Measurements from ENCODE around the gene CDK11B. TPM values are rescaled to one million over a fixed set of nuclear protein-coding genes. Genes with fewer than 3 reads are reported as not detected.

Gene CDK11B
- total RNA-seq, 1 donor from 2014 or later: 29.7 TPM

DNA sequence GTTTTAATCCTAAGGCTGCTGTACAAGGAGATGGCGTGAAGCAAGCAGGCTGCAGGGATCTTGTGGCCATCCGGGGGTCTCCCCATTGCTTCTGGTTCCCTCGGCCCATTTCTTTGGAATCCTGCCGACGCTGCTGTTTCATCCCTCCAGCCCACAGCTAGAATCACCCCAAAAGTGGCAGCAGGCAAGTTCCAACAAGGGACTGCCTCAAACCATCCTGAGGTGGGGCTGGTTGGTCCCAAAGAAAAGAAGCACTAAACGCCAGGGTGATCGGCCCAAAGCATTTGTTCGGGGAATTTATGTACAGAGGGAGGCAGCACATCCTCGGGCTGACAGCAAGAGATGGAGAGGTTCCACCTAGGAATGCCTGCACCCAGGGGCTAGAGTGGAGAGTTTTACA lies 48.0 kb downstream of the CDK11B start:
- DNase-seq (ENCODE audit: extremely low spot score, unreplicated experiment): no peak
- Mint-ChIP-seq H3K4me1 (ENCODE audit: unreplicated experiment) (peaks cover 21% of the 10 kb centered on the region), H3K36me3 (ENCODE audit: unreplicated experiment) (peaks cover 3% of the 10 kb centered on the region), H3K27me3 (ENCODE audit: unreplicated experiment) (no peaks in the 10 kb centered on the region), H3K27ac (ENCODE audit: unreplicated experiment) (no peak overlapping the region), H3K9me3 (ENCODE audit: unreplicated experiment) (no peaks in the 10 kb centered on the region), H3K4me3 (ENCODE audit: unreplicated experiment) (no peak overlapping the region)
- TF ChIP-seq, protein P1, sequence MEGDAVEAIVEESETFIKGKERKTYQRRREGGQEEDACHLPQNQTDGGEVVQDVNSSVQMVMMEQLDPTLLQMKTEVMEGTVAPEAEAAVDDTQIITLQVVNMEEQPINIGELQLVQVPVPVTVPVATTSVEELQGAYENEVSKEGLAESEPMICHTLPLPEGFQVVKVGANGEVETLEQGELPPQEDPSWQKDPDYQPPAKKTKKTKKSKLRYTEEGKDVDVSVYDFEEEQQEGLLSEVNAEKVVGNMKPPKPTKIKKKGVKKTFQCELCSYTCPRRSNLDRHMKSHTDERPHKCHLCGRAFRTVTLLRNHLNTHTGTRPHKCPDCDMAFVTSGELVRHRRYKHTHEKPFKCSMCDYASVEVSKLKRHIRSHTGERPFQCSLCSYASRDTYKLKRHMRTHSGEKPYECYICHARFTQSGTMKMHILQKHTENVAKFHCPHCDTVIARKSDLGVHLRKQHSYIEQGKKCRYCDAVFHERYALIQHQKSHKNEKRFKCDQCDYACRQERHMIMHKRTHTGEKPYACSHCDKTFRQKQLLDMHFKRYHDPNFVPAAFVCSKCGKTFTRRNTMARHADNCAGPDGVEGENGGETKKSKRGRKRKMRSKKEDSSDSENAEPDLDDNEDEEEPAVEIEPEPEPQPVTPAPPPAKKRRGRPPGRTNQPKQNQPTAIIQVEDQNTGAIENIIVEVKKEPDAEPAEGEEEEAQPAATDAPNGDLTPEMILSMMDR (IDR thresholded peaks at IDR 0.05): no peak

- H3K27ac Mint-ChIP-seq (ENCODE audit: unreplicated experiment): no peak overlapping the region
- DNase-seq (ENCODE audit: extremely low spot score, unreplicated experiment): no peak
- H3K36me3 Mint-ChIP-seq (ENCODE audit: unreplicated experiment): peaks cover 3% of the 10 kb centered on the region
Observed at GRCh38 chr1:1609822-1610485, 48.9 kb downstream of the CDK11B start.

DNA sequence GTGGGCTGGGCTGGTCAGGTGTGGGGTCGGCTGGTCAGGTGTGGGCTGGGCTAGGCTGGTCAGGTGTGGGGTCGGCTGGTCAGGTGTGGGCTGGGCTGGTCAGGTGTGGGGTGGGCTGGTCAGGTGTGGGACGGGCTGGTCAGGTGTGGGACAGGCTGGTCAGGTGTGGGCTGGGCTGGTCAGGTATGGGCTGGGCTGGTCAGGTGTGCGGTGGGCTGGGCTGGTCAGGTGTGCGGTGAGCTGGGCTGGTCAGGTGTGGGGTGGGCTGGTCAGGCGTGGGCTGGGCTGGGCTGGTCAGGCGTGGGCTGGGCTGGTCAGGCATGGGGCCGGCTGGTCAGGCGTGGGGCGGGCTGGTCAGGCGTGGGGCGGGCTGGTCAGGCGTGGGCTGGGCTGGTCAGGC lies 52.6 kb downstream of the CDK11B start:
- H3K27me3 Mint-ChIP-seq (ENCODE audit: unreplicated experiment): no peaks in the 10 kb centered on the region
- H3K27ac Mint-ChIP-seq (ENCODE audit: unreplicated experiment): no peak overlapping the region
- no peaks in the 10 kb centered on the region for H3K9me3 Mint-ChIP-seq (ENCODE audit: unreplicated experiment)
- H3K36me3 Mint-ChIP-seq (ENCODE audit: unreplicated experiment): no peaks in the 10 kb centered on the region
- DNase-seq (ENCODE audit: extremely low spot score, unreplicated experiment): no peak
- TF ChIP-seq, protein P1 (IDR thresholded peaks at IDR 0.05): no peak
- H3K4me1 Mint-ChIP-seq (ENCODE audit: unreplicated experiment): no peaks in the 10 kb centered on the region
- H3K4me3 Mint-ChIP-seq (ENCODE audit: unreplicated experiment): no peak overlapping the region

More at GRCh38 chr1:1609822-1610485, 48.9 kb downstream of the CDK11B start:
- H3K9me3 Mint-ChIP-seq (ENCODE audit: unreplicated experiment): no peaks in the 10 kb centered on the region
- TF ChIP-seq, protein P1 (IDR thresholded peaks at IDR 0.05): no peak
- H3K27me3 Mint-ChIP-seq (ENCODE audit: unreplicated experiment): no peaks in the 10 kb centered on the region
- H3K4me3 Mint-ChIP-seq (ENCODE audit: unreplicated experiment): no peak overlapping the region
- H3K4me1 Mint-ChIP-seq (ENCODE audit: unreplicated experiment): peaks cover 19% of the 10 kb centered on the region

DNA sequence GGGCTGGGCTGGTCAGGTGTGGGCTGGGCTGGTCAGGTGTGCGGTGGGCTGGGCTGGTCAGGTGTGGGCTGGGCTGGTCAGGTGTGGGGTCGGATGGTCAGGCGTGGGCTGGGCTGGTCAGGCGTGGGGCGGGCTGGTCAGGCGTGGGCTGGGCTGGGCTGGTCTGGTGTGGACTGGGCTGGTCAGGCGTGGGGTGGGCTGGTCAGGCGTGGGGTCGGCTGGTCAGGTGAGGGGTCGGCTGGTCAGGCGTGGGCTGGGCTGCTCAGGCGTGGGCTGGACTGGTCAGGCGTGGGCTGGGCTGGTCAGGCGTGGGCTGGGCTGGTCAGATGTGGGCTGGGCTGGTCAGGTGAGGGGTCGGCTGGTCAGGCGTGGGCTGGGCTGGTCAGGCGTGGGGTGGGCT lies 53.1 kb downstream of the CDK11B start:
- Mint-ChIP-seq H3K36me3 (ENCODE audit: unreplicated experiment) (no peaks in the 10 kb centered on the region), H3K27ac (ENCODE audit: unreplicated experiment) (no peak overlapping the region), H3K27me3 (ENCODE audit: unreplicated experiment) (no peaks in the 10 kb centered on the region), H3K9me3 (ENCODE audit: unreplicated experiment) (no peaks in the 10 kb centered on the region), H3K4me1 (ENCODE audit: unreplicated experiment) (no peaks in the 10 kb centered on the region), H3K4me3 (ENCODE audit: unreplicated experiment) (no peak overlapping the region)
- DNase-seq (ENCODE audit: extremely low spot score, unreplicated experiment): no peak
- TF ChIP-seq, protein P1 (IDR thresholded peaks at IDR 0.05): no peak

- H3K27me3 Mint-ChIP-seq (ENCODE audit: unreplicated experiment): no peaks in the 10 kb centered on the region
- no peaks in the 10 kb centered on the region for H3K4me1 Mint-ChIP-seq (ENCODE audit: unreplicated experiment)
- no peaks in the 10 kb centered on the region for H3K9me3 Mint-ChIP-seq (ENCODE audit: unreplicated experiment)
- TF ChIP-seq, protein P1 (IDR thresholded peaks at IDR 0.05): no peak
- DNase-seq (ENCODE audit: extremely low spot score, unreplicated experiment): no peak
- no peak overlapping the region for H3K4me3 Mint-ChIP-seq (ENCODE audit: unreplicated experiment)
- no peak overlapping the region for H3K27ac Mint-ChIP-seq (ENCODE audit: unreplicated experiment)
- no peaks in the 10 kb centered on the region for H3K36me3 Mint-ChIP-seq (ENCODE audit: unreplicated experiment)
Observed at GRCh38 chr1:1605034-1605591, 53.7 kb downstream of the CDK11B start.

All from osteocyte (in vitro differentiated cells).